ENCODE measurements around the gene RSPH6A. TPM values are rescaled to one million over a fixed set of nuclear protein-coding genes. Genes with fewer than 3 reads are reported as not detected.
A peak's percentile ranks its signal among the peaks of the same experiment; 100 is the strongest.
"Not testable (repeated sequence)": the region's sequence is repeated elsewhere in the genome, so short reads cannot be mapped to it uniquely, and the experiment has no call there.

The RSPH6A gene
- total RNA-seq, 1 experiment from 2014 or later = 0.05 TPM

DNA sequence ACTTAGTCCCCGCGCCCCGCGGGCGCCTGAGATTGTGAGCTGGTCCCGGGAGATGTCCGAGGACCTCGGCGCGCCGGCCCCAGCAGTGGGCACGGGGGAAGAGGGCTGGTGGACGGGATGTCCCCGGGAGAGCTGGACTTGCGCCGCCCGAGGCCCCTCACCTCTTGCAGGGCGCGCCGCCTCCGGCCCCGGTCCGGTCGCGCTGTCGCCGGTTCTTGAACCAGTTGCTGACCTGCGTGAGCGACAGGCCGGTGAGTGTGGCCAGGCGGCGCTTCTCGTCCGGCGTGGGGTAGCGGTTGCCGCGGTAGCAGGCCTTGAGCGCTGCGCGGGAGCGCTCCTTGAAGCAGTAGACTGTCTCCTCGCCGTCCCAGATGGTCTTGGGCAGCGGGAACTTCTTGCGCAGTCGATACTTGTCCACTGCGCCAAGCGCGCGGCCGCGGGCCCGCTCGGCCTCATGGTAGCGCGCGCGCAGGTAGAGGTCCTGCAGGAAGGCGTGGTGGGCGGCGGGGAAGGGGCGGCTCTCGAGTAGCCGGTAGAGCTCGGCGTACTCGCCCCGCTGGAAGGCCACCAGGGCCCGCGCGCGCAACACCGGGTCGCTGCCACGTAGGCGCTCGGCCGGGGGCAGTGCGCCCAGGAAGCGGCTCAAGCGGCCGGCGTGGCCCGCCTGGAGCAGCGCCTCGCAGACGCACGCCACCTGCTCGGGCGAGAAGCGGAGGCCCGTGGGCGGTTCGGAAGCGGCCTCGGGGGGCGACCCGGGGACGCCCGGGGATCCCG lies 47.0 kb downstream of the RSPH6A start:
- peak; percentile 27 for DNase-seq (ENCODE audit: extremely low read depth, low read depth)

DNA sequence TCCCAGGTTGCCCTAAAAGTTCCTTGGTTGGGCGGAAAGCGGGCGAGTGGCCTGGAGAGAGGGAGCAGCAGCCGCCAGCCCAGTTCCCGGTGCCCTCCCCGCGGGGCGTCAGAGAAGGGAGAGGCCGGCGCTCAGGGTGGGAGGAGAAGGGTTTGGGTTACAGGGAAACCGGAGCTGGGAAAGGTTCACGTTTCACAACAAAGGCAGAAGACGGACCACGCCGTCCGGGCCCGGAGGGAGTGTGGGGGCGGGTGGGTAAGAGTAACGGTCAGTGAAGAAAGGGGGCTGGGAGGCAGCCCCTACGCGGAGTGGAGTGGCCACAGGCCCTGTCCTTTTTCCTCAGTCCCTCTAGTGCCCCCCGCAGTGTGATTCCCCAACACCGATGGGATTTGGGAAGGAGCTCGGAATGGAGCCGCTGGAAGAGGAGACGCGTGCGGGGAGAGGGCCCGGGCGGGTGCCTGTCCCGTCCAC lies 47.7 kb downstream of the RSPH6A start:
- peak; percentile 37 for DNase-seq (ENCODE audit: extremely low read depth, low read depth)

DNA sequence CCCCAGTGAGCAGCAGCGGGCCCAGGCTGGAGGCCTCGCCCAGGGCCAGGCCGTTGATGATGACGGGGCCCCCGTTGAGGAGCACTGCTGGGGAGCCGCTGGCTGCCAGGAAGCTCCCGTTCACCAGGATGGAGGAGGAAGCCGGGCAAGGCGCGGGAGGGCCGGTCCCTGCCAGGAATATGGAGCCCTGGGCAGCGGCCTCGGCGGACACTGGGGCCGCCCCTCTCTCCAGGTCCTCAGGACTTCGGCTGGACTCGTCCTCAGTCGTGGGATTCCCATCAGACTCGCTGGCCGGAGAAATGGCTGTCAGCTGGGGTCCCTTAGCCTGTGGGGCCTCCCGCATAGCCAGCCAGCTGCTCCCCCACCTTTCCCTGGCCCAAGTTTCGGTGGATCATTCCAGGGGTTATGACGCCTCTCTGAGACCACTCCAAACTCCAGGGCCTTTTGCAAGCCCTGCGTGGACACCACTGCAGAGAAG lies 48.2 kb downstream of the RSPH6A start:
- no peak for DNase-seq (ENCODE audit: extremely low read depth, low read depth)

DNA sequence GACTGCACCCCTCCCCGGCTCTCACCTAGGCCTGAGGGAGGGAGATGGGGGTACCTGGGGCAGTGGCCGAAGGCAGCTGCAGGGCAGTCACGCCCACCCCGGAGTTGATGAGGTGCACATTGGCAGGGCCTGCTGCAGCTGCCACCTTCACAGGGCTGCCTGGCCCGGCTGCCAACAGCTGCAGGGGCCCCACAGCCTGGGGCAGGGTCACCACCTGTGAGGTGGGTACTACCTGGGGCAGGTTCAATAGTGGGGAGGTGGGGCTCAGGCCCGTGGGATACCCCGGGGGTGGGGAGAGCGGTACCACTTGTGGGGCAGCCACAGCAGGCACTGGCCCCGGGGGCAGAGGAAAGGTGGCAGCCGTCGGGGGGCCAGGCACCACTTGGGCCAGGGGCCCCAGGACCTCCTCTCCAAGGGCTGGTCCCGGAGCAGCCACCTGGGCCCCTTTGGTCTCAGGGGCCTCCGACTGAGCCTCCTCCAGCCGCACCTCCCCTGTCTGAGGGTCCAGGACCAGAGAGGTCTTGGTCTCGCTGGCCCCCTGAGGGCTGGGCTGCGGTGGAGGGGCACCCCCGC lies 48.7 kb downstream of the RSPH6A start:
- no peak for DNase-seq (ENCODE audit: extremely low read depth, low read depth)

DNA sequence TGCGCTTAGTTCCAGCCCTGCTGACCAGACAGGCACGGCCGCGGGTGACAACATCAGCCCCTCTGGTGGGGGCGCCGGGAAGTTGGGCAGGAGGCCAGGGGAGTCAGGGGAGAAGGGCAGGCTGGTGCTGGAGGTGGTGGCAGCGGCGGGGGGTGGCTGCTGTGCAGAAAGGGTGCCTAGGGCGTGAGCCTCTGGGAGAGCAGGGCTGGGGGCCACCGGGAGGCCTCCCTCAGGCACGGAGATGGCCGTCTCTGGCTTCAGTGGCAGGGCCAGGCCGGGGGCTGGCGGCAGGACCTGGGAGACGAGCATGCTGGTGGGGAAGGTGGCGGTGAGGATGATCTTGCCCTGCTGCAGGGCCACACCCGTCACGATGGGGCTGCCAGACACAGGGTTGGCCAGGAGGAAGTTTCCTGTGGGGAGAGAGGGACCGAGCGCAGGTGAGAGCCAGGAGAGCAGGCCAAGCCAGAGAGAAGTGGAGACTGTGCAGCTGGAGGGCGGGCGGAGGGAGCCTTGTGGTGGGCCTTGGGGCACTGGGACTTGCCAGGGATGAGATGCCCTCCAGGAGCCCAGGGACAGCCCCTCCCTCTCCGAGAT lies 49.3 kb downstream of the RSPH6A start:
- no peak for DNase-seq (ENCODE audit: extremely low read depth, low read depth)

DNA sequence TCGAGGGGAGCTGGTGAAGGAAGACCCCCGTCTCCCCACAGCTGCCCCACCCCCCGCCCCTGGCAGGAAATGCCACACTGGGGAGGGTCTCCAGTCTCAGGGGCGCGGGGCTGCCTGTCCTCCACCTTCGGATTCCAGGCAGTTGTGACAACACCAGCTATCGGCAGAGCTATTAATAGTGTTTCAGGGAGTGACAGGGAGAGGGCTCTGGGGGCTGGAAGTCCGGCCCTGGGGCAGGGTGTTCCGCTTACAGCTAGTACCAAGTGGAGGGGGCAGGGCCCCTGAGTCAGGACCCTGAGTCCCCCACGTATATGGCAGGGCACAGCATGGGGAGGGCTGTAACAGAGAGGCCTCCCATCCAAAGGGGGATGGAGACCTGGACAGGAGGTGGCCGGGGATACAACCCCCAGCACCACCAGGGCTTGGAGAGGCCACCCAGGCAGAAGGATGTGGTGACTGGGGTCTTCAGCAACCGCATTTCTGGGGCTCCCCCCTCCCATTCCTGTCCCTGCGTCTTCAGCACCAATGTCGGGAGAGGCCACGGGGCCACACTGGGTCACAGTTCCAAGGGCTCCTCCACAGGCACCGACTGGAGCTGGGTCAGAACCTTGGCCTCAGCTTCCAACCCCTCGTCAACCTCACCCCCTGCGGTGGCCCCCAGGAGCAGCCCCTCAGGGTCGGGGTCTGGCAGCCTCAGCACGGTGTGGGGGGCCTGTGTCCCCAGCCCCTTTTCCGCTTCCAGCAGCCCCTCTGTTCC lies 50.0 kb downstream of the RSPH6A start:
- DNase-seq (ENCODE audit: extremely low read depth, low read depth) = no peak

DNA sequence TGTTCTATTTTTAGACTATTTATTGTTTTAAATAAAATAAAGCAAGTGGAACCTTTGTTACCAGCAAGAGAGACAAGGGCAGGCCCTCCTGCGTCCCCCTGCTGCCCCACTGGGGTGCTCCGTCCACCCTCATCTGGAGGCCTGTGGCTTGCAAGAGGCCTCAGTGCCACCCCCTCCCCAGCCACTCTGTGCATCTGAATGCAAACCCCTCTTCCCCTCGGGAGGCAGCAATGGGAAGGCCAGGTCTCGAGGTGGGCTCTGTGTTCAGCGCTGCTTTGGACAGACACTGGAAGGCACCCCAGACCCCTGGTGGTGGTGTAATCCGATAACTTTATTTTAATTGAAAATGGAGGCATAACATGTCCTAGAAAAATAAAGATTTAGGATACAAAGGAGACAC lies 50.6 kb downstream of the RSPH6A start:
- no peak for DNase-seq (ENCODE audit: extremely low read depth, low read depth)

DNA sequence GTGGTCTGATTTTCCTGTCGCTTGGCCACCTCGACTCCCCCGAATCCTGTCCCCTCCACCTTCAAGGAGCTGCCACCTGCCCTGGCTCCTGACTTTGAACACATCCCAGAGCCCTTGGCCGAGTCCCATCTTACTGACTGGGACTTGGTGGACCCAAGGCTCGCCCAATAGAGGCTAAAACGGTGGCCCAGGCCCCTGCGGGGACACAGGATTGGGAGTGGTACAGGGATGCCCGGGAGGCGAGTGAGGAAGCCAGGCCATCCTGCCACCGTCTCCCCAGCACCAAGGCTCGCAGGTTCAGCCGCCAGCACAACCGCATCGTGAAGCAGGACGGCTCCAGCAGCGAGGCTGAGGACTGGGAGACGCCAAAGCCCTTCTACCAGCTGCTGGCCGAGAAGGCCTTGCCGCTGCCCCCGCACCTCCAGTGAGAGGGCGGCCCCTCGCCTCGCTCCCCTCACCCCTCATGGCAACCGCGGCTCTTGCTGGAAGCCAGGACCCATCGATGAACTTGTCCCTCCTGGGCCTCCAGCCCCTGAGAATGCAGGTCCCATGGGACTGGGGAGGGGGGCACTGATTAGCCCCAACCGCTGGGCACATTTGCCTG lies 51.3 kb downstream of the RSPH6A start:
- no peak for DNase-seq (ENCODE audit: extremely low read depth, low read depth)

DNA sequence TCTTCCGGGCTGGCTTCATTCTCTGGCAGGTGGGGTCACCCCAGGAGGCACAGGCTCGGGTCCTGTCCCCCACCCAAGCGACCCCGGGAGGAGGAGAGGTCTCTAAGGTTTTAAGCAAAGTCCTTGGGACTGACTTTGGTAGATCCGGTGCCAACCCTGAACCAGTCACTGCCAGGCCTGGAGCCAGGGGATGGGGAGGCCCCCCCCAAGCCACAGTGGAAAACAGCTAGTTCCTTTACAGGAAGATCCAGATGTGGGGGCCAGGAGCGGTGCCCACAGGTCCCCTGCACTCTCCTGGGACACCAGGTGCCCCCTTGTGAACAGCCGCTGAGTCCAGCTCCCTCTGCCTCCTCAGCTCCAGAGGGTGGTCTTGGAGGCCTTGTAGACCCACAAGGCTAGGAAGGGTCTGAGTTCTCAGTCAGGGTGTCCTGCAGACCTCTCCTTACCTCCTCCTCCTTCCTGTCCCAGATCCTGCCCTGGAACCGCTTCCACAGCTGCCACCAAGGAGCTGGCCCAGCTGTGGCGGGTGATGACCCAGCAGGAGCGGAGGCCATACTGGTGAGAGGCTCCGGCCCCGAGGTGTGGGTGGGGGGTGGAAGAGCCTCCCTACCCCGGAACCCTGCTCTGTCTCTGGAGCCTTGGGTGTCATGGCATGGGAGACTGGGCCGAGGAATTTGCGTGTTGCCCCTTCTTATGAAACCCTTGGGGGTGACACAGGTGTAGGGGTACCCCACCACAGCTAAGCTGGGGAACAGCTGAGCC lies 52.1 kb downstream of the RSPH6A start:
- no peak for DNase-seq (ENCODE audit: extremely low read depth, low read depth)

DNA sequence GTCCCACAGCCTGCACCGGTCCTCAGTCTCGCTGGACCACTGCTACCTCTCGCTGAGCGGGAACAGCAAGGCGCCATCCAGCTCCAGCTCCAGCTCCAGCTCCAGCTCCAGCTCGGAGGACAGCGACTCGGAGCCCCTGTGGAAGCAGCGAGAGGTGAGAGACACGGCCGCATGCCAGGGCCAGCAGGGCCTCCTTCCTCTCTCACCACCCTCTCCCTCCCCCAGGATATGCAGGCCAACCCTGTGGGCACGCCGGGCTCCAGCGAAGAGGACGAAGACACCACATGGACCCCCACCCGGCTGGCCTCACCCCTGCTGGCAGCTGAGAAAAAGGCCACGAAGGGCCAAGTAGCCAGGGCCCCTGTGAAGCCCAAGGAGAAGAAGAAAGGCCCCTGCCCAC lies 53.4 kb downstream of the RSPH6A start:
- no peak for DNase-seq (ENCODE audit: extremely low read depth, low read depth)

DNA sequence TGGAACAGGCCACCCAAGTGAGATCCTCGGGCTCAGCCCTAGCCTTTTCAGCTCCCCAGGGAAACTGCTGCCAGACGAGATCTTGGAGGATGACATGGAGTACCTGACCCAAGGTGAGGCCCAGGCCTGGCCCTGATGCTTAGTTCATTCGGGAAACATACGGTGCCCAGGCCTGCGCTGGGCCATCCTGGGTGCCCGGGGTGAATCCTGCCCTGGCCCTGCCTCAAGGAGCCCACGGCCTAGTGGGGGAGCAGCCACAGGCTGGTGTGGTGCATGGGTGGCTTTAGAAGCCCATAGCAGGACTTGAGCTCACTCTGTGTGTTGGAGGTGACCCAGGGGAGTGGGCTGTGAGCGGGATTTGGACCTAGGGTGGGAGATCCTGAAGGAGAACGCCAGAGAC lies 56.2 kb downstream of the RSPH6A start:
- DNase-seq (ENCODE audit: extremely low read depth, low read depth) = no peak

DNA sequence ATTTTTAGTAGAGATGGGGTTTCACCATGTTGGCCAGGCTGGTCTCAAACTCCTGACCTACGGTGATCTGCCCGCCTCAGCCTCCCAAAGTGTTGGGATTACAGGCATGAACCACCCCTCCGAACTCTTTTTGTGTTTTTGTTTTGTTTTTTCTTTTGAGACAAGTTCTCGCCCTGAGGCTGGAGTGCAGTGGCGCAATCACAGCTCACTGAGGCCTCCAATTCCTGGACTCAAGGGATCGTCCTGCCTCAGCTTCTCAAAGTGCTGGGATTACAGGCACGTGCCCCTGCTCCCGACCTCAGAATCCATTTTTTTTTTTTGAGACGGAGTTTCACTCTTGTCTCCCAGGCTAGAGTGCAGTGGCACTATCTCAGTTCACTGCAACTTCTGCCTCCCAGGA lies 57.4 kb downstream of the RSPH6A start:
- DNase-seq (ENCODE audit: extremely low read depth, low read depth) = no peak

DNA sequence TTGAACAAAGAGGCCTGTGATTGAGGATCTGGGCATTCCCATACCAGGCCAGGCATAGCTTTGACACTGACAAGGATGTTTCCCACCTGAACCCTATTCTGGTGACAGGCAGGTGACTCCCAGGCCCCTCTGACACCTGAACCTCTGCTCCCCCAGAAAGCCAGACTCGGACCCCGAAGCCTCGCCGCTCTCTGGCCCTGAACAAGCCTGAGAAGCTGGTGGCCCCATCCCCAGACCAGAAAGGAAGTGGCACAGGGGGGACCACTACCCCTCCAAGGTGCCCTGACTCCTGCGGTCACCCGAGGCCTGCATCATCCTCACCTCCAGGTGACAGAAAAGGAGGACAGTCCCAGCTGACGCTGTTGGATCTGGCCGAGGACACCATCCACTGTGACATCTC lies 60.8 kb downstream of the RSPH6A start:
- no peak for DNase-seq (ENCODE audit: extremely low read depth, low read depth)

DNA sequence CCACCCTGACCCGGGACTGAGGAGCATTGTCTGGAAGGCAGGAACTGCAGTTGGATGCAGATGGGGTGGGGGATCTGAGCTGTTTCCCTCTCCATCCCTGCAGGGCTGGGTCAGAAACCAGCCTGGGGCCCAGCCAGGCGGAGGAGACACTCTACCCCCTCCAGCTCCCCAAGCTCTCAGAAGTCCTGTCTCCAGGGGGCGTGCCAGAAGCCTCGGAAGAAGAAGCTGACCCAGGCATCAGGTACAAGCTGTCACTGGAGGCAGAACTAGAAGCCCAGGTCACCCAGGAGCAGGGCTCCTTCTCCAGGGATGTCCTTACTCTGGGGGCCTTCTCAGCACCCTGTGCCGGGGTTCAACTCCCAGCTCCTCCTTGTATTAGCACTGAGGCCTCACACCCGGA lies 61.6 kb downstream of the RSPH6A start:
- no peak for DNase-seq (ENCODE audit: extremely low read depth, low read depth)

DNA sequence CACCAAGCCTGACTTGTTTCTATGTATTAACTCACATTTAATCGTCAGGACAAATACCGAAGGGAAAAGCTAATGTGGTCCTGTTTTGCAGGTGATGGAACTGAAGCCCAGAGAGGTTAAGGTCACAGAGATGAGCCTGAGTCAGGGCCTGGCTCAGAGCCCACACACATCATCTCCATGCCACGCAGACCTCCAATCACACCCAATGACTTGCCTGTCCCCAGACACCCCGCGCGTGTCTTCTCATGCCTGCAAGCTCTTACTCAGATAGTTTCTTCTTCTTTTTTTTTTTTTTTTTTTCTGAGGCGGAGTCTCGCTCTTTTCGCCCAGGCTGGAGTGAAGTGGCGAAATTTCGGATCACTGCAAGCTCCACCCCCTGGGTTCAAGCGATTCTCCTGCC lies 62.5 kb downstream of the RSPH6A start:
- no peak for DNase-seq (ENCODE audit: extremely low read depth, low read depth)

DNA sequence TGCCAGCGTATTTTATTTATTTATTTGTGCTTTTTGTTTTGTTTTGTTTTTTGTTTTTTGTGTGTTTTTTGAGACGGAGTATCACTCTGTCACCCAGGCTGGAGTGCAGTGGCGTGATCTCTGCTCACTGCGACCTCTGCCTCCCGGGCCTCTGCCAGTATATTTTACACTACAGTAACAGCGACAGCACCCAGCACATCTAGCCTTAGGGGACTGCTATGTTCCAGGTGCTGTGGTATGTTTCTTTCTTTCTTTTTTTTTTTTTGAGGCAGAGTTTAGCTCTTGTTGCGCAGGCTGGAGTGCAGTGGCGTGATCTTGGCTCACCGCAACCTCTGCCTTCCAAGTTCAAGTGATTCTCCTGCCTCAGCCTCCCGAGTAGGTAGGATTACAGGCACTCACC lies 63.6 kb downstream of the RSPH6A start:
- DNase-seq (ENCODE audit: extremely low read depth, low read depth) = not testable (repeated sequence)

DNA sequence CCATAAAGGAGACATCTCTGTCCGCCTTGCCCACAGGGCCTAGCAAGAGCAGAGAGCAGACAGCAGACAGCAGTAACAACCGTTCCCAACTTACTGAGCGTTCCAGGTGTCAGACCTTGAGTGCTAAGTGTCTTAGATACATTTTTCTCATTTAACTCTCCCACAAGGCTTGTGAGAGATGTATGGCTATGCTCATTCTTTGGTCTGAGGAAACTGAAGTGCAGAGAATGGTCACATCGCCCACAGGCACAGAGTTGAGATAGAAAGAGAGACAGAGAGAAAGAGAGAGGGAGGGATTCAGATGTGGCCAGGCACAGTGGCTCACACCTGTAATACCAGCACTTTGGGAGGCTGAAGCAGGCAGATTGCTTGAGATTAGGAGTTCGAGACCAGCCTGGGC lies 67.6 kb downstream of the RSPH6A start:
- DNase-seq (ENCODE audit: extremely low read depth, low read depth) = no peak

DNA sequence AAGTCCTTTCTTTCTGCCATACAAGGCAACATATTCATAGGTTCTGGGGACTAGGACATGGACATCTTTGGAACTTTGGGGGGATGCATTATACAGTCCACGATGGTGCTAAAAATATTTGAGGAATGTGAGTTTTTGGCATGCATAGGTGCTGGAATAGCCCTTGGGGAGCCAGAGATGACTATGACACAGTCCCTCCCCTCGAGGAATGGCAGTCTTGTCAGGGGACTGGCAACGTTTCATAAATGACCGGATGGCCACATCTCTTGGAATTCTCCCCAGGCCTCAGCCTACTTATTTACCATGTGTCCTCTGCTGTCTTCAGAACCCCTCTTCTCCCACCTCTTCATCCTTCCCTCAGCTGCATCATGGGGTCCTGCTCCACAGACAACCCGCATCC lies 68.2 kb downstream of the RSPH6A start:
- DNase-seq (ENCODE audit: extremely low read depth, low read depth) = no peak
